GM12878 (cell line): ENCODE data around the gene EPB41L2. TPM values are rescaled to one million over a fixed set of nuclear protein-coding genes. Genes with fewer than 3 reads are reported as not detected.

ENCODE experiments used
- ATAC-seq: fragments of 200-7000 bp; cut with Tn5 transposase; 3 replicates; pipeline ENCODE4 v1.9.1; 2020; ENCODE audit warnings: mild to moderate bottlenecking, moderate library complexity
- BruUV-seq: library from RNA; stranded (reverse); fragments of 400-500 nt; replicated peaks from 2 replicates; lab custom pipeline; 2021; lab: Mats Ljungman, UMichigan
- CTCF ChIA-PET: fragments of 300-600 bp; sonication (Branson Sonifier 250); formaldehyde crosslinking; extraction: SDS; loops from one replicate; lab custom pipeline; 2021; ENCODE audit warnings: inconsistent platforms; lab: Yijun Ruan, JAX
- POLR2A ChIA-PET: fragments of 350-600 bp; formaldehyde crosslinking; extraction: SDS; loops from one replicate; lab custom pipeline; 2021; ENCODE audit warnings: inconsistent platforms; lab: Charles Lee
- RAD21 ChIA-PET: fragments of 300-600 bp; sonication (Branson Sonifier 250); formaldehyde crosslinking; loops from one replicate; lab custom pipeline; 2023; ENCODE audit warnings: antibody characterized with exemption; ENCODE audit not compliant: unreplicated experiment; lab: Charles Lee
- SMC1A ChIA-PET: fragments of 300-600 bp; sonication (Branson Sonifier 250); formaldehyde crosslinking; loops from one replicate; lab custom pipeline; 2023; ENCODE audit not compliant: unreplicated experiment, uncharacterized antibody; lab: Charles Lee
- DNase-seq: peaks from one replicate; pipeline ENCODE4 v3.0.0-alpha.2; 2011; ENCODE audit warnings: low read depth, low spot score
- FAIRE-seq: peaks from 3 replicates; lab custom pipeline; 2011; peaks lifted over from hg19 to GRCh38; lab: Jason Lieb, UNC
- H2AFZ ChIP-seq: 2 replicates; pipeline ENCODE4 v1.6.0; 2011; ENCODE audit warnings: low read depth, low read length, control low read depth; ENCODE audit not compliant: control insufficient read depth
- H3K27ac ChIP-seq: 2 replicates; pipeline ENCODE4 v1.5.1; 2011; ENCODE audit warnings: control low read depth; ENCODE audit not compliant: control insufficient read depth, insufficient read depth
- H3K27me3 ChIP-seq, 2 experiments: replicated peaks in 1 of 2; 2 replicates each; pipeline versions ENCODE4 v1.6.0 to v1.6.1; 2011; ENCODE audit warnings: low read length in 1 of 2; ENCODE audit not compliant: control insufficient read depth in 2 of 2, insufficient read depth in 2 of 2
- H3K36me3 ChIP-seq, 2 experiments: 2 replicates each; pipeline ENCODE4 v1.5.1; 2011; ENCODE audit warnings: low read length in 1 of 2; ENCODE audit not compliant: control insufficient read depth in 2 of 2, insufficient read depth in 2 of 2
- H3K4me1 ChIP-seq: 2 replicates; pipeline ENCODE4 v1.6.1; 2011; ENCODE audit warnings: mild to moderate bottlenecking, low read length, moderate library complexity, mixed read lengths; ENCODE audit not compliant: control insufficient read depth, insufficient read depth
- H3K4me2 ChIP-seq: 2 replicates; pipeline ENCODE4 v1.6.0; 2011; ENCODE audit warnings: control low read depth; ENCODE audit not compliant: control insufficient read depth, insufficient read depth
- H3K4me3 ChIP-seq: fragments of 200-600 bp; sonication (generic); 2 replicates; pipeline ENCODE4 v1.5.1; 2016
- H3K79me2 ChIP-seq: 2 replicates; pipeline ENCODE4 v1.6.0; 2011; ENCODE audit warnings: low read length; ENCODE audit not compliant: control insufficient read depth, insufficient read depth
- H3K9ac ChIP-seq: 2 replicates; pipeline ENCODE4 v1.8.0; 2011; ENCODE audit warnings: low read length, control low read depth, mixed read lengths; ENCODE audit not compliant: control insufficient read depth, insufficient read depth
- H3K9me3 ChIP-seq: replicated peaks from 3 replicates; pipeline ENCODE4 v1.5.1; 2011; ENCODE audit warnings: mild to moderate bottlenecking, low read length; ENCODE audit not compliant: control insufficient read depth, insufficient read depth
- H4K20me1 ChIP-seq: 2 replicates; pipeline ENCODE4 v1.6.0; 2011; ENCODE audit not compliant: control insufficient read depth, insufficient read depth
- BCL3 ChIP-seq: IDR thresholded peaks from 2 replicates; pipeline ENCODE4 v1.6.1; 2011; ENCODE audit warnings: borderline replicate concordance, low read depth, mild to moderate bottlenecking, moderate library complexity, low read length; ENCODE audit not compliant: insufficient read depth, poor library complexity, severe bottlenecking
- CREM ChIP-seq: IDR thresholded peaks from 2 replicates; pipeline ENCODE4 v1.6.1; 2014; ENCODE audit warnings: antibody characterized with exemption, low read depth
- IRF4 ChIP-seq: IDR thresholded peaks from 2 replicates; pipeline ENCODE4 v1.6.1; 2011; ENCODE audit warnings: low read depth, low read length
- KLF5 ChIP-seq: fragments of 450-650 bp; IDR thresholded peaks from 2 replicates; pipeline ENCODE4 v1.6.1; 2014; ENCODE audit warnings: mild to moderate bottlenecking; ENCODE audit not compliant: partially characterized antibody
- NR2F1 ChIP-seq: fragments of 450-650 bp; conservative IDR thresholded peaks from 2 replicates; pipeline ENCODE4 v1.6.1; 2017; ENCODE audit warnings: mild to moderate bottlenecking
- NRF1 ChIP-seq: conservative IDR thresholded peaks from 2 replicates; pipeline ENCODE4 v1.6.1; 2011; ENCODE audit warnings: mild to moderate bottlenecking, low read depth, low read length, improper control_type of control experiment
- POLR2AphosphoS2 ChIP-seq: IDR thresholded peaks from 2 replicates; pipeline ENCODE4 v1.6.1; 2011; ENCODE audit warnings: low read depth, mild to moderate bottlenecking, low read length, improper control_type of control experiment, moderate library complexity
- POU2F2 ChIP-seq: IDR thresholded peaks from 3 replicates; pipeline ENCODE4 v1.6.1; 2011; ENCODE audit warnings: low read depth, mild to moderate bottlenecking, low read length, borderline replicate concordance
- SMC3 ChIP-seq: IDR thresholded peaks from 2 replicates; pipeline ENCODE4 v1.6.1; 2011; ENCODE audit warnings: low read length, improper control_type of control experiment, borderline replicate concordance
- TCF3 ChIP-seq: IDR thresholded peaks from 2 replicates; pipeline ENCODE4 v1.6.1; 2012; ENCODE audit warnings: low read depth, mild to moderate bottlenecking, low read length, borderline replicate concordance; ENCODE audit not compliant: insufficient read depth
- ZNF207 ChIP-seq: fragments of 450-650 bp; IDR thresholded peaks from 2 replicates; pipeline ENCODE4 v1.6.1; 2014; ENCODE audit warnings: antibody characterized with exemption, mild to moderate bottlenecking, borderline replicate concordance
- WGBS: methylation state at CpG from one replicate; pipeline ENCODE4 v1.1.6; 2016; ENCODE audit warnings: low lambda C conversion rate; ENCODE audit not compliant: insufficient replicate concordance, insufficient coverage; ENCODE audit errors: missing lambda C conversion rate; 5-methylcytosine and 5-hydroxymethylcytosine counted together
- in situ Hi-C: fragments of 300-500 bp; cut with MboI; formaldehyde crosslinking; loops from 9 replicates; pipeline ENCODE4 v1.14.3; 2018; ENCODE audit warnings: mixed read lengths
- intact Hi-C: fragments of 100-400 bp; cut with micrococcal nuclease; formaldehyde crosslinking; loops from one replicate; pipeline ENCODE4 v1.14.2; 2022; ENCODE audit not compliant: unreplicated experiment
- polyA plus RNA-seq, 11 experiments: library from polyadenylated mRNA; depleted of rRNA in 4 of 11; unstranded in 6 of 11; stranded (reverse) in 5 of 11; fragments of >200 nt; fragmentation: Nextera tagmentation in 4 of 11; fragmentation: Illumina TruSeq in 1 of 11; extraction: Ambion mirVana in 4 of 11; extraction: Trizol in 1 of 11; gene quantifications; 1 replicate in 1 of 11; 2 replicates in 10 of 11; pipeline versions ENCODE4 v1.2.1 to v1.2.3, GENCODE V29; 2011 to 2016; ENCODE audit warnings: inconsistent platforms in 2 of 11, missing spikeins in 2 of 11, low read depth in 1 of 11
- total RNA-seq, 4 experiments: library from RNA; depleted of rRNA in 3 of 4; stranded (reverse); fragments of >200 nt in 3 of 4; fragmentation: Illumina TruSeq in 1 of 4; extraction: Trizol in 1 of 4; gene quantifications; 2 replicates each; pipeline versions ENCODE4 v1.2.1 to v1.2.3, GENCODE V29; 2013 to 2021

The EPB41L2 gene
- total and polyA plus RNA-seq, 10 of the 15 experiments (the other 5 are each of a cell fraction or from before 2014, with no cell fraction given), result 7.4 to 41.6 (median 19.0) TPM

- Histone ChIP-seq H3K9ac (no peak overlapping the region), H3K4me3 (no peak overlapping the region), H2AFZ (no peak overlapping the region), H3K4me2 (no peak overlapping the region), H3K36me3 (no peaks in the 10 kb centered on the region), H4K20me1 (no peaks in the 10 kb centered on the region), H3K9me3 (no peaks in the 10 kb centered on the region; the same call in 2 of the 3 replicates), H3K27me3 (no peaks in the 10 kb centered on the region), H3K4me1 (no peaks in the 10 kb centered on the region), H3K27ac (no peak overlapping the region), H3K79me2 (no peaks in the 10 kb centered on the region; the same call in 1 of the 2 replicates)
- in situ Hi-C loops (no loop called here), intact Hi-C loops (no loop called here)
- WGBS, result 60% methylated on average over 4 of the region's 4 CpGs
- DNase-seq (no peak), ATAC-seq (no peak), FAIRE-seq (no peak)
- TF ChIP-seq NRF1, result no peak
- TF ChIP-seq NR2F1, result no peak
- TF ChIP-seq ZNF207, result no peak
- TF ChIP-seq CREM, result no peak
- TF ChIP-seq IRF4, result no peak
- TF ChIP-seq POU2F2, result no peak
- no peak for TF ChIP-seq BCL3
- no peak for TF ChIP-seq KLF5
- TF ChIP-seq TCF3, result no peak
- no peak for TF ChIP-seq SMC3
- no peak for TF ChIP-seq POLR2AphosphoS2
- CTCF ChIA-PET, result interaction anchor here (1.2 kb wide), 1 partner anchor 9 kb away, joined by 3 read pairs; no protein-coding TSS in a partner anchor
- SMC1A ChIA-PET, result interaction anchor here (1.3 to 1.7 kb wide), 3 partner anchors 12 to 100 kb away, joined by 3 to 7 read pairs (median 4); no protein-coding TSS in a partner anchor
- RAD21 ChIA-PET, result no interaction called here
- no TSS peak for BruUV-seq
- POLR2A ChIA-PET, result no interaction called here
Measured at GRCh38 chr6:131015025-131015591, 47.9 kb downstream of the EPB41L2 start.
